Astrocyte (in vitro differentiated cells and primary cell): ENCODE data around the gene IER5L.

Source experiments
- CTCF ChIP-seq: IDR thresholded peaks from 2 replicates; pipeline ENCODE4 v1.5.1; 2011; ENCODE audit warnings: low read depth, mild to moderate bottlenecking, inconsistent platforms, low read length, moderate library complexity; ENCODE audit not compliant: insufficient read depth
- EZH2 ChIP-seq: IDR thresholded peaks from 2 replicates; pipeline ENCODE4 v1.6.1; 2012; ENCODE audit warnings: mild to moderate bottlenecking, low read length, inconsistent platforms; ENCODE audit not compliant: insufficient read depth

- TF ChIP-seq CTCF (no peak), EZH2 (no peak)
Observed at GRCh38 chr9:129175825-129176633, 2.0 kb downstream of the IER5L start.
